GM12874 (cell line): ENCODE results near the gene PKNOX2.

ENCODE experiments used
- CTCF ChIP-seq: IDR thresholded peaks from 2 replicates; pipeline ENCODE4 v1.5.1; 2011; ENCODE audit warnings: low read depth, mild to moderate bottlenecking, control low read depth, low read length, moderate library complexity; ENCODE audit not compliant: insufficient read depth

PKNOX2 gene

GRCh38 chr11:125397421-125397820, 232.9 kb downstream of the PKNOX2 start:
- TF ChIP-seq CTCF, result no peak

- TF ChIP-seq CTCF, result no peak
Observed at GRCh38 chr11:125398475-125398874, 233.9 kb downstream of the PKNOX2 start.

- TF ChIP-seq CTCF, result no peak
Observed at GRCh38 chr11:125398994-125399640, 234.6 kb downstream of the PKNOX2 start.

GRCh38 chr11:125399945-125400344, 235.4 kb downstream of the PKNOX2 start:
- TF ChIP-seq CTCF, result no peak

GRCh38 chr11:125401235-125401634, 236.7 kb downstream of the PKNOX2 start:
- TF ChIP-seq CTCF, result no peak

GRCh38 chr11:125401746-125402145, 237.2 kb downstream of the PKNOX2 start:
- TF ChIP-seq CTCF, result no peak

GRCh38 chr11:125402435-125402834, 237.9 kb downstream of the PKNOX2 start:
- no peak for TF ChIP-seq CTCF
